Mesenchymal stem cell (in vitro differentiated cells and primary cell): ENCODE data around the gene IRF4.

Source experiments
- DNase-seq: peaks from one replicate; pipeline ENCODE4 v3.0.0-alpha.2; 2013
- H2AFZ ChIP-seq: one replicate; pipeline ENCODE4 v1.6.1; 2013; ENCODE audit warnings: low read depth, mild to moderate bottlenecking, control low read depth, inconsistent platforms, low read length, moderate library complexity
- H2AK5ac ChIP-seq: 2 replicates; pipeline ENCODE4 v1.6.1; 2013; ENCODE audit warnings: low read length, moderate library complexity, mild to moderate bottlenecking, inconsistent platforms; ENCODE audit not compliant: severe bottlenecking
- H2BK120ac ChIP-seq: one replicate; pipeline ENCODE4 v1.6.1; 2013; ENCODE audit warnings: low read depth, mild to moderate bottlenecking, inconsistent platforms, low read length, moderate library complexity
- H2BK12ac ChIP-seq, 2 experiments: one replicate each; pipeline ENCODE4 v1.6.1; 2013; ENCODE audit warnings: inconsistent platforms in 2 of 2, low read length in 2 of 2, mild to moderate bottlenecking in 2 of 2, moderate library complexity in 2 of 2, control low read depth in 1 of 2
- H2BK15ac ChIP-seq: one replicate; pipeline ENCODE4 v1.6.1; 2013; ENCODE audit warnings: mild to moderate bottlenecking, low read depth, inconsistent platforms; ENCODE audit not compliant: poor library complexity, severe bottlenecking
- H2BK5ac ChIP-seq: 2 replicates; pipeline ENCODE4 v1.6.1; 2013; ENCODE audit warnings: low read depth, mild to moderate bottlenecking, low read length, control low read depth, inconsistent platforms; ENCODE audit not compliant: poor library complexity, severe bottlenecking
- H3K14ac ChIP-seq, 2 experiments: one replicate each; pipeline ENCODE4 v1.6.1; 2013; ENCODE audit warnings: inconsistent platforms in 2 of 2, low read length in 2 of 2, control low read depth in 1 of 2, mild to moderate bottlenecking in 1 of 2, moderate library complexity in 1 of 2
- H3K18ac ChIP-seq, 2 experiments: one replicate each; pipeline ENCODE4 v1.6.1; 2013; ENCODE audit warnings: inconsistent platforms in 2 of 2, low read length in 2 of 2, control low read depth in 1 of 2, low read depth in 1 of 2, mild to moderate bottlenecking in 1 of 2
- H3K23ac ChIP-seq, 2 experiments: one replicate each; pipeline ENCODE4 v1.6.1; 2013; ENCODE audit warnings: inconsistent platforms in 2 of 2, low read length in 2 of 2, mild to moderate bottlenecking in 2 of 2, moderate library complexity in 2 of 2, control low read depth in 1 of 2
- H3K27ac ChIP-seq: 2 replicates; pipeline ENCODE4 v1.5.1; 2013; ENCODE audit warnings: mild to moderate bottlenecking, moderate library complexity, low read length, control low read depth, inconsistent platforms; ENCODE audit not compliant: poor library complexity, severe bottlenecking
- H3K27me3 ChIP-seq, 2 experiments: 2 replicates each; pipeline versions ENCODE4 v1.6.1 to v1.7.0; 2013; ENCODE audit warnings: low read length in 2 of 2, mild to moderate bottlenecking in 2 of 2, moderate library complexity in 2 of 2, control low read depth in 1 of 2, inconsistent platforms in 1 of 2; ENCODE audit not compliant: control insufficient read depth in 1 of 2, insufficient read depth in 1 of 2
- H3K36me3 ChIP-seq, 2 experiments: 2 replicates each; pipeline versions ENCODE4 v1.6.1 to v1.7.0; 2013; ENCODE audit warnings: low read length in 2 of 2, control low read depth in 1 of 2, inconsistent platforms in 1 of 2, low read depth in 1 of 2, mild to moderate bottlenecking in 1 of 2; ENCODE audit not compliant: insufficient read depth in 2 of 2, control insufficient read depth in 1 of 2
- H3K4ac ChIP-seq, 2 experiments: one replicate each; pipeline ENCODE4 v1.6.1; 2013; ENCODE audit warnings: inconsistent platforms in 2 of 2, low read length in 2 of 2, mild to moderate bottlenecking in 2 of 2, moderate library complexity in 2 of 2, control low read depth in 1 of 2, low read depth in 1 of 2
- H3K4me1 ChIP-seq: 2 replicates; pipeline ENCODE4 v1.6.1; 2013; ENCODE audit warnings: low read depth, low read length, control low read depth; ENCODE audit not compliant: control insufficient read depth, insufficient read depth
- H3K4me2 ChIP-seq: 2 replicates; pipeline ENCODE4 v1.6.1; 2013; ENCODE audit warnings: low read length, mild to moderate bottlenecking, inconsistent platforms; ENCODE audit not compliant: poor library complexity, severe bottlenecking
- H3K4me3 ChIP-seq, 2 experiments: 2 replicates each; pipeline versions ENCODE4 v1.5.1 to v1.7.0; 2013; ENCODE audit warnings: low read length in 2 of 2, mild to moderate bottlenecking in 2 of 2, control low read depth in 1 of 2, low read depth in 1 of 2; ENCODE audit not compliant: insufficient read depth in 1 of 2
- H3K79me1 ChIP-seq: replicated peaks from 2 replicates; pipeline ENCODE4 v1.6.1; 2013; ENCODE audit warnings: mild to moderate bottlenecking, control low read depth, low read length, inconsistent platforms; ENCODE audit not compliant: poor library complexity, severe bottlenecking
- H3K9ac ChIP-seq: 2 replicates; pipeline ENCODE4 v1.7.0; 2013; ENCODE audit warnings: mild to moderate bottlenecking, low read length, moderate library complexity
- H3K9me3 ChIP-seq: 2 replicates; pipeline ENCODE4 v1.7.0; 2013; ENCODE audit warnings: mild to moderate bottlenecking, low read length; ENCODE audit not compliant: control insufficient read depth
- H4K8ac ChIP-seq: one replicate; pipeline ENCODE4 v1.6.1; 2013; ENCODE audit warnings: inconsistent platforms, mild to moderate bottlenecking, low read length, moderate library complexity
- H4K91ac ChIP-seq: one replicate; pipeline ENCODE4 v1.6.1; 2013; ENCODE audit warnings: mild to moderate bottlenecking, low read length, inconsistent platforms
- WGBS: methylation state at CpG from one replicate; pipeline ENCODE4 v1.1.7; 2013; ENCODE audit warnings: mixed read lengths; 5-methylcytosine and 5-hydroxymethylcytosine counted together

Gene IRF4

GRCh38 chr6:403659-404655, 12.4 kb downstream of the IRF4 start:
- no peak overlapping the region for H3K4me3 ChIP-seq
- H3K23ac ChIP-seq, result no peak overlapping the region
- H4K91ac ChIP-seq, result no peak overlapping the region

GRCh38 chr6:404685-405423, 13.3 kb downstream of the IRF4 start:
- Histone ChIP-seq H2BK5ac (no peak overlapping the region), H3K18ac (no peak overlapping the region), H3K4ac (no peak overlapping the region), H3K23ac (no peak overlapping the region), H3K36me3 (peaks cover 0 to 29% of the 10 kb centered on the region in 2 experiments), H4K91ac (no peak overlapping the region), H2BK12ac (no peak overlapping the region), H3K4me1 (no peaks in the 10 kb centered on the region), H3K79me1 (no peaks in the 10 kb centered on the region), H3K4me3 (no peak overlapping the region), H3K9ac (no peak overlapping the region), H3K14ac (no peak overlapping the region), H3K9me3 (peaks cover 27% of the 10 kb centered on the region), H2AFZ (no peak overlapping the region), H3K27me3 (peaks cover 0 to 6% of the 10 kb centered on the region in 2 experiments), H2BK15ac (no peak overlapping the region), H3K4me2 (no peak overlapping the region), H4K8ac (no peak overlapping the region), H3K27ac (no peak overlapping the region), H2AK5ac (no peak overlapping the region), H2BK120ac (no peak overlapping the region)
- 79% methylated on average over 13 of the region's 15 CpGs for WGBS
- no peak for DNase-seq

More at GRCh38 chr6:403659-404655, 12.4 kb downstream of the IRF4 start:
- Histone ChIP-seq H2AFZ (no peak overlapping the region), H3K4me1 (no peaks in the 10 kb centered on the region), H3K9ac (no peak overlapping the region), H3K36me3 (peaks cover 0 to 31% of the 10 kb centered on the region in 2 experiments), H2BK12ac (no peak overlapping the region), H3K27me3 (peaks cover 0 to 11% of the 10 kb centered on the region in 2 experiments), H3K79me1 (no peaks in the 10 kb centered on the region), H3K27ac (no peak overlapping the region), H3K9me3 (peaks cover 27% of the 10 kb centered on the region), H3K4ac (no peak overlapping the region), H2AK5ac (no peak overlapping the region), H4K8ac (no peak overlapping the region), H2BK5ac (no peak overlapping the region), H2BK120ac (no peak overlapping the region), H3K14ac (no peak overlapping the region), H3K18ac (no peak overlapping the region), H2BK15ac (no peak overlapping the region), H3K4me2 (no peak overlapping the region)
- DNase-seq, result no peak
- 86% methylated on average over 19 of the region's 19 CpGs for WGBS

GRCh38 chr6:408148-408547, 16.6 kb downstream of the IRF4 start:
- H3K36me3 ChIP-seq, result peaks cover 0 to 24% of the 10 kb centered on the region in 2 experiments
- H2AK5ac ChIP-seq, result no peak overlapping the region
- no peak for DNase-seq
- H3K9me3 ChIP-seq, result peaks cover 27% of the 10 kb centered on the region
- no peaks in the 10 kb centered on the region for H3K4me1 ChIP-seq
- H2BK5ac ChIP-seq, result no peak overlapping the region
- H3K4me2 ChIP-seq, result no peak overlapping the region
- H3K4me3 ChIP-seq, result no peak overlapping the region
- H3K14ac ChIP-seq, result no peak overlapping the region
- H4K91ac ChIP-seq, result no peak overlapping the region
- peaks cover 0 to 8% of the 10 kb centered on the region in 2 experiments for H3K27me3 ChIP-seq
- H3K79me1 ChIP-seq, result no peaks in the 10 kb centered on the region
- no peak overlapping the region for H3K4ac ChIP-seq
- H2BK12ac ChIP-seq, result no peak overlapping the region
- H3K9ac ChIP-seq, result no peak overlapping the region
- no peak overlapping the region for H2AFZ ChIP-seq
- H2BK120ac ChIP-seq, result no peak overlapping the region
- H4K8ac ChIP-seq, result no peak overlapping the region
- H2BK15ac ChIP-seq, result no peak overlapping the region
- WGBS, result 54% methylated on average over 3 of the region's 5 CpGs
- no peak overlapping the region for H3K18ac ChIP-seq
- no peak overlapping the region for H3K27ac ChIP-seq
- H3K23ac ChIP-seq, result no peak overlapping the region

GRCh38 chr6:408599-409102, 17.1 kb downstream of the IRF4 start:
- peaks cover 0 to 5% of the 10 kb centered on the region in 2 experiments for H3K27me3 ChIP-seq
- no peak overlapping the region for H2AFZ ChIP-seq
- DNase-seq, result peak; percentile 69
- H3K18ac ChIP-seq, result no peak overlapping the region
- H3K4ac ChIP-seq, result no peak overlapping the region
- no peak overlapping the region for H2BK5ac ChIP-seq
- H2AK5ac ChIP-seq, result no peak overlapping the region
- H3K14ac ChIP-seq, result no peak overlapping the region
- H3K4me2 ChIP-seq, result no peak overlapping the region
- no peak overlapping the region for H4K91ac ChIP-seq
- no peak overlapping the region for H2BK12ac ChIP-seq
- no peak overlapping the region for H2BK120ac ChIP-seq
- no peaks in the 10 kb centered on the region for H3K79me1 ChIP-seq
- peaks cover 0 to 24% of the 10 kb centered on the region in 2 experiments for H3K36me3 ChIP-seq
- peaks cover 23% of the 10 kb centered on the region for H3K9me3 ChIP-seq
- no peak overlapping the region for H3K23ac ChIP-seq
- H3K4me3 ChIP-seq, result no peak overlapping the region
- no peak overlapping the region for H4K8ac ChIP-seq
- no peak overlapping the region for H2BK15ac ChIP-seq
- 61% methylated on average over 9 of the region's 9 CpGs for WGBS
- no peak overlapping the region for H3K9ac ChIP-seq
- H3K4me1 ChIP-seq, result no peaks in the 10 kb centered on the region
- no peak overlapping the region for H3K27ac ChIP-seq
